ENCODE results near the gene USP44. TPM values are rescaled to one million over a fixed set of nuclear protein-coding genes. Genes with fewer than 3 reads are reported as not detected.

Gene USP44
- total and polyA plus RNA-seq, 10 donors = 0.88 to 7.2 (median 3.5) TPM

- intact Hi-C loops (cut with DNase I; ENCODE audit: low total_unique reads) = no loop called here
- DNase-seq = no peak
- H3K4me1 ChIP-seq = peaks cover 18 to 63% (median 33%) of the 10 kb centered on the region in 6 donors
- no peak overlapping the region for H3K4me3 ChIP-seq
- TF ChIP-seq POLR2AphosphoS5 (IDR thresholded peaks at IDR 0.05) = no peak
- TF ChIP-seq POLR2A (IDR thresholded peaks at IDR 0.05) = no peak
- TF ChIP-seq CTCF (IDR thresholded peaks at IDR 0.05 in 8 of 11, conservative IDR thresholded peaks at IDR 0.05 in 3 of 11) = no peak
- H3K27me3 ChIP-seq (replicated peaks in 1 of 7) = no peaks in the 10 kb centered on the region
- 91 to 95% (median 94%) methylated on average over 7 of the region's 7 CpGs for WGBS, 5 donors
- peaks cover 0 to 93% (median 39%) of the 10 kb centered on the region in 6 donors for H3K36me3 ChIP-seq
- H3K27ac ChIP-seq = no peak overlapping the region
- H3K9me3 ChIP-seq = no peaks in the 10 kb centered on the region
Observed at GRCh38 chr12:95481888-95482287, 69.4 kb downstream of the USP44 start.

DNA sequence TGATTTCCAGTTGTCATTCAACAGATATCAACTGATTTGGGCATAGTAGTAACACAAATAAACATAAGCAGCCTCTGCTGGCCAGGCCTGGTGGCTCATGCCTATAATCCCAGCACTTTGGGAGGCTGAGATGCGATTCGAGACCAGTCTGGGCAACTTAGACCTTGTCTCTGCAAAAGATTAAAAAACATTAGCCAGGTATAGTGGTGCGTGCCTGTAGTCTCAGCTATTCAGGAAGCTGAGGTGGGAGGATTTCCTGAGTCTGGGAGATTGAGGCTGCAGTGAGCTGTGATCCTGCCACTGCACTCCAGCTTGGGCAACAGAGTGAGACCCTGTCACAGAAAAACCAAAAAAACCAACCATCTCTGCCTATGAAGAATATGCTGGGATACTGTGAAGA is 70.2 kb downstream of the USP44 start:
- intact Hi-C loops (cut with DNase I; ENCODE audit: low total_unique reads) = no loop called here
- 60 to 77% (median 65%) methylated on average over 3 of the region's 3 CpGs for WGBS, 5 donors
- peaks cover 18 to 71% (median 40%) of the 10 kb centered on the region in 6 donors for H3K4me1 ChIP-seq

DNA sequence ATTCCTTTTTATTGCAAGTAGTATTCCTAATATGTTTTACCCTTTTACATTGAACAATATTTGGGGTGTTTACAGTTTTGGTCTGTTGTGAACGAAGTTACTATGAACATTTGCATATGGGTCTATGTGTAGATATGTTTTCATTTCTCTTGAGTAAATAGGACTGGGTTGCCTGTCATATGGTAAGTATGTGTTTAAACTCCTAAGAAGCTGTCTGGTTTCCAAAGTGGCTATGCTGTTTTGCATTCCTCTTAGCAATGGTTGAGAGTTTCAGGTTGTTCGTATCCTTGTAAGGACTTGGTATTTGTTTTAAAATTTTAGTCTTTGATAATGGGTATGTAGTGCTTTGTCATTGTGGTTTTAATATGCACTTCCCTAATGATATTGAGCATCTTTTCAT is 71.0 kb downstream of the USP44 start:
- H3K4me1 ChIP-seq = peaks cover 24 to 79% (median 48%) of the 10 kb centered on the region in 6 donors
- no peaks in the 10 kb centered on the region for H3K9me3 ChIP-seq
- no peak overlapping the region for H3K4me3 ChIP-seq
- TF ChIP-seq POLR2A (IDR thresholded peaks at IDR 0.05) (no peak), POLR2AphosphoS5 (IDR thresholded peaks at IDR 0.05) (no peak), CTCF (IDR thresholded peaks at IDR 0.05 in 8 of 11, conservative IDR thresholded peaks at IDR 0.05 in 3 of 11) (no peak)
- WGBS, 5 donors = 67 to 84% (median 70%) methylated on average over 2 of the region's 2 CpGs
- no peaks in the 10 kb centered on the region for H3K27me3 ChIP-seq (replicated peaks in 1 of 7)
- no peak overlapping the region for H3K27ac ChIP-seq
- peaks cover 0 to 86% (median 30%) of the 10 kb centered on the region in 6 donors for H3K36me3 ChIP-seq
- intact Hi-C loops (cut with DNase I; ENCODE audit: low total_unique reads) = no loop called here
- DNase-seq = no peak

More for the DNA sequence above, 70.2 kb downstream of the USP44 start:
- H3K36me3 ChIP-seq = peaks cover 0 to 93% (median 35%) of the 10 kb centered on the region in 6 donors
- H3K4me3 ChIP-seq = no peak overlapping the region
- no peaks in the 10 kb centered on the region for H3K27me3 ChIP-seq (replicated peaks in 1 of 7)
- no peak for DNase-seq
- H3K9me3 ChIP-seq = no peaks in the 10 kb centered on the region
- H3K27ac ChIP-seq = peak overlapping the region in 1 of 8 donors; percentile 4
- TF ChIP-seq POLR2A (IDR thresholded peaks at IDR 0.05) (no peak), CTCF (IDR thresholded peaks at IDR 0.05 in 8 of 11, conservative IDR thresholded peaks at IDR 0.05 in 3 of 11) (no peak), POLR2AphosphoS5 (IDR thresholded peaks at IDR 0.05) (no peak)

DNA sequence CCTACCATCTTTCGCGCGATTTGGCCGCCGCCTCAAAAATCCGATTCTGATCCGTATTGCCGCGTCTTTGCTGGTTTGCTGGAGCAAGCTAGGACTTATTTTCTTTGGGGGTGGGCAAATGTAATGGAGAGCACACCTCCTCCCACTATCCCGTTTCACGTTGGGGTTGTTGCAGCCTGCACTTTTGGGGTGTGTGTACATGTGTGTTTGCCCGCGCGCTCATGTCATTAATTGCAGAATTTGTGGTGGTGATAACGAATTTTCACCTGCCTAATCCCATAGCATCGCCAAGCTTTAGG is 76.7 kb downstream of the USP44 start:
- TF ChIP-seq POLR2AphosphoS5 (IDR thresholded peaks at IDR 0.05) = no peak
- no peak for TF ChIP-seq CTCF (IDR thresholded peaks at IDR 0.05 in 8 of 11, conservative IDR thresholded peaks at IDR 0.05 in 3 of 11)
- TF ChIP-seq POLR2A (IDR thresholded peaks at IDR 0.05) = no peak
- Histone ChIP-seq H3K27me3 (replicated peaks in 1 of 7) (no peaks in the 10 kb centered on the region), H3K4me3 (peak overlapping the region; percentile 65 to 93 (median 80)), H3K27ac (peak overlapping the region; percentile 81 to 94 (median 92)), H3K9me3 (no peaks in the 10 kb centered on the region), H3K4me1 (peaks cover 17 to 63% (median 40%) of the 10 kb centered on the region in 6 donors), H3K36me3 (peaks cover 0 to 39% (median 22%) of the 10 kb centered on the region in 6 donors)
- intact Hi-C loops (cut with DNase I; ENCODE audit: low total_unique reads) = loop anchor here (10.0 kb wide), 1 partner anchor 260 kb away; the partner anchor contains the start of genes FGD6 and VEZT
- WGBS, 5 donors = 0% methylated on average over 12 to 16 of the region's 16 CpGs
- no peak for DNase-seq

All from spleen (tissue), 11 donors.